Measurements from ENCODE around the gene CACNA2D2. TPM values are rescaled to one million over a fixed set of nuclear protein-coding genes. Genes with fewer than 3 reads are reported as not detected.

The CACNA2D2 gene
- total RNA-seq, 1 donor from 2014 or later = 4.3 TPM

DNA sequence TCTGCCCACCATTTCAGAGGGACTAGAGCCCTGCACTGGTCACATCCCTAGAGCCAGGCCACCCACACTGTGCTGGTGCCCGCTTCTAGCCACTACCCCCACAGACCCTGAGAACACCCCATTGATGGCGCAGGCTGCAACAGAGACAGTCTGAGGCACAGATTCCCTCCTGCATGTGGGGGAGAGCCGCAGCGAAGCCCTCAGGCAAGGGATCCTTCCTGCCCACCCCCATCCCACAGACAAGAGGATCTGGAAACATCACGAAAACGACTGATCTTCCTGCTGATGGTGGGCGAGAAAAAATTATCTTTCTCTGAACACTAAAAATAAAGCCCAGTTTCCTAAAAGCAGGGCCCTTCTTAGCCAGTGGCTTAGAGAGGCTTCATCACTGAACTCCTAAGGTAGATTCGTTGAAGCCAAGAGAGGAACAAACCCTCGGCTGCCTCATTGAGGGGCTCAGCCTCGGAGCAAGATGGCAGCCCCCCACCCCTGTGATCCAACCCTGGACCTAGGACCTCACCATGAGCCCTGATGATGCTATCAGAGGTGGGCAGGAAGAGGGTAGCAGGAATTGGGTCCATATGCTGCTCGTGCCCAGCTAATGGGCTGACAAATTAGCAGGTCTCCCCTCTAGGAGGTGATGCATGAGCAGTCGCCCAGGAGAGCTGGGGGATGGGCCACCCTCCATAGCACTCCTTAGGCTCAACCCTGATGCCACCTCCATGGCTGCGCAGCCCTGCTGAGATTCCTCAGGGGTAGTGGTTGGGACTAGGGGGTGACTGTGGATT, 54.5 kb downstream of the CACNA2D2 start:
- no peak overlapping the region for H3K27ac ChIP-seq
- H3K27me3 Mint-ChIP-seq (ENCODE audit: insufficient read depth, low read depth) = peaks cover 4% of the 10 kb centered on the region
- H3K4me3 ChIP-seq = no peak overlapping the region
- no peaks in the 10 kb centered on the region for H3K27me3 ChIP-seq
- no peak overlapping the region for H2AFZ ChIP-seq (replicated peaks)
- no peaks in the 10 kb centered on the region for H4K20me1 ChIP-seq (ENCODE audit: low read depth)
- peaks cover 20% of the 10 kb centered on the region for H3K4me1 ChIP-seq
- no peaks in the 10 kb centered on the region for H3K79me2 ChIP-seq (ENCODE audit: low read depth)
- H3K4me3 Mint-ChIP-seq = no peak overlapping the region
- H3K27ac Mint-ChIP-seq = no peak overlapping the region
- no peak overlapping the region for H3K4me2 ChIP-seq
- no peaks in the 10 kb centered on the region for H3F3A ChIP-seq (ENCODE audit: low read depth)
- H3K9ac ChIP-seq = no peak overlapping the region
- no peak for DNase-seq (ENCODE audit: low spot score)
- H3K36me3 ChIP-seq = no peaks in the 10 kb centered on the region
- no peaks in the 10 kb centered on the region for H3K36me3 Mint-ChIP-seq
- no peak for TF ChIP-seq EZH2 (IDR thresholded peaks at IDR 0.05)
- TF ChIP-seq, protein P1, sequence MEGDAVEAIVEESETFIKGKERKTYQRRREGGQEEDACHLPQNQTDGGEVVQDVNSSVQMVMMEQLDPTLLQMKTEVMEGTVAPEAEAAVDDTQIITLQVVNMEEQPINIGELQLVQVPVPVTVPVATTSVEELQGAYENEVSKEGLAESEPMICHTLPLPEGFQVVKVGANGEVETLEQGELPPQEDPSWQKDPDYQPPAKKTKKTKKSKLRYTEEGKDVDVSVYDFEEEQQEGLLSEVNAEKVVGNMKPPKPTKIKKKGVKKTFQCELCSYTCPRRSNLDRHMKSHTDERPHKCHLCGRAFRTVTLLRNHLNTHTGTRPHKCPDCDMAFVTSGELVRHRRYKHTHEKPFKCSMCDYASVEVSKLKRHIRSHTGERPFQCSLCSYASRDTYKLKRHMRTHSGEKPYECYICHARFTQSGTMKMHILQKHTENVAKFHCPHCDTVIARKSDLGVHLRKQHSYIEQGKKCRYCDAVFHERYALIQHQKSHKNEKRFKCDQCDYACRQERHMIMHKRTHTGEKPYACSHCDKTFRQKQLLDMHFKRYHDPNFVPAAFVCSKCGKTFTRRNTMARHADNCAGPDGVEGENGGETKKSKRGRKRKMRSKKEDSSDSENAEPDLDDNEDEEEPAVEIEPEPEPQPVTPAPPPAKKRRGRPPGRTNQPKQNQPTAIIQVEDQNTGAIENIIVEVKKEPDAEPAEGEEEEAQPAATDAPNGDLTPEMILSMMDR (IDR thresholded peaks at IDR 0.05) = no peak
- no peak for TF ChIP-seq EZH2phosphoT487 (IDR thresholded peaks at IDR 0.05)
- H3K4me1 Mint-ChIP-seq = peaks cover 32% of the 10 kb centered on the region
- no peaks in the 10 kb centered on the region for H3K9me3 ChIP-seq (ENCODE audit: low read depth)
- no peaks in the 10 kb centered on the region for H3K9me3 Mint-ChIP-seq

DNA sequence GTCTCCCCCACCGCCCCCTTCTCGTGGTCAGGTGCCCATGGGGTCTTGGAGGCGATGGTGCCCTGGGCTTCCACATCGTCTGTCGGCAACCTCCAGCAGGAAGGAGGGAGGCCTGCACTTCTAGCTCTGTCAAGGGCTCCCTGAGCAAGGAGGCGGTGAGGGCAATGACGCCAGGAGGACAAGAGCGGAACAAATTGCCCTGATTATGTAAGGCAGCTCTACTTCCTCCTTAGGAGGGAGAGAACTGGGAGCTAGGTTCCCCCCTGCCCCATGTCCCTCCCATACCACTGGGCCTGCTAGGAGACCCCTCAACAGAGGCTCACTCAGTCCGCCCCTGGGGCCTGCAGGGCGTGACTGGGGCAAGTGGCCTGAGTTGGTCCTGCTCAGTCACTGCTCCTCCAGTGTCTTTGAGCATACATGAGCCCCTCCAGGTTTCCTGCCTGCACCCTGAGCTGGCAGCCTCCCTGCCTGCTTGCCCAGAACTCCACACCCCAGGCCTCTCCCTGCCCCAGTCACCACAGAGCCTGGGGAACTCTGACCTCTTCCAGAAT, 56.1 kb downstream of the CACNA2D2 start:
- peaks cover 24% of the 10 kb centered on the region for H3K4me1 Mint-ChIP-seq
- no peak overlapping the region for H3K27ac Mint-ChIP-seq
- Histone ChIP-seq H3K9me3 (ENCODE audit: low read depth) (no peaks in the 10 kb centered on the region), H3K4me1 (peaks cover 18% of the 10 kb centered on the region), H4K20me1 (ENCODE audit: low read depth) (no peaks in the 10 kb centered on the region), H3K9ac (no peak overlapping the region), H3K4me2 (no peak overlapping the region), H2AFZ (replicated peaks) (no peak overlapping the region), H3K36me3 (no peaks in the 10 kb centered on the region), H3K27ac (no peak overlapping the region), H3F3A (ENCODE audit: low read depth) (no peaks in the 10 kb centered on the region), H3K79me2 (ENCODE audit: low read depth) (no peaks in the 10 kb centered on the region), H3K4me3 (no peak overlapping the region), H3K27me3 (no peaks in the 10 kb centered on the region)
- DNase-seq (ENCODE audit: low spot score) = no peak
- H3K4me3 Mint-ChIP-seq = no peak overlapping the region
- H3K36me3 Mint-ChIP-seq = no peaks in the 10 kb centered on the region
- no peaks in the 10 kb centered on the region for H3K9me3 Mint-ChIP-seq
- TF ChIP-seq EZH2phosphoT487 (IDR thresholded peaks at IDR 0.05) (no peak), EZH2 (IDR thresholded peaks at IDR 0.05) (no peak)
- TF ChIP-seq, protein P1 (IDR thresholded peaks at IDR 0.05) = no peak
- peaks cover 3% of the 10 kb centered on the region for H3K27me3 Mint-ChIP-seq (ENCODE audit: insufficient read depth, low read depth)

DNA sequence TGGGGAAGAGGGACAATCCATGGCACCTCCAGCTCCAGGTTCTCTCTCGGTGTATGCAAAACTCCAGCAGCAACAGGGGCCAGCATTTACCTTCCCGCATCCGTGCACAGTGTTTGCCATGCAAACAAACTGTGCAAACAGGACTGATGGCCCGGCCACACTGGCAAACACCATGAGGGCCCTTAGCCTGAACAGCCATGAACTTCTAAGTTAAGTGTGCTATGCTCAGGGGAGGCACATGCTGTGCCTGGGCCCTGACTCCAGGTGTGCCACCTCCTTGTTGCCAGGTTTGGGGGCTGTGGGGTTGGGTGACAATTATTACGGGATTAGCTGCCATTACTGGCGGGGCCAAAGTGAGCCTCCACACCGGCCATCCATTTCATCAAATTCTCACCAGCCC, 57.5 kb downstream of the CACNA2D2 start:
- H3K4me2 ChIP-seq = no peak overlapping the region
- H3K27ac ChIP-seq = no peak overlapping the region
- no peaks in the 10 kb centered on the region for H3K9me3 Mint-ChIP-seq
- no peaks in the 10 kb centered on the region for H3K27me3 ChIP-seq
- no peak overlapping the region for H3K27ac Mint-ChIP-seq
- no peak for DNase-seq (ENCODE audit: low spot score)
- H3K4me3 Mint-ChIP-seq = no peak overlapping the region
- H3K36me3 ChIP-seq = no peaks in the 10 kb centered on the region
- H3K79me2 ChIP-seq (ENCODE audit: low read depth) = no peaks in the 10 kb centered on the region
- H2AFZ ChIP-seq (replicated peaks) = no peak overlapping the region
- H3K27me3 Mint-ChIP-seq (ENCODE audit: insufficient read depth, low read depth) = peaks cover 8% of the 10 kb centered on the region
- H4K20me1 ChIP-seq (ENCODE audit: low read depth) = peaks cover 7% of the 10 kb centered on the region
- TF ChIP-seq EZH2phosphoT487 (IDR thresholded peaks at IDR 0.05) (no peak), EZH2 (IDR thresholded peaks at IDR 0.05) (no peak)
- TF ChIP-seq, protein P1 (IDR thresholded peaks at IDR 0.05) = no peak
- H3K4me3 ChIP-seq = no peak overlapping the region
- no peaks in the 10 kb centered on the region for H3F3A ChIP-seq (ENCODE audit: low read depth)
- H3K4me1 Mint-ChIP-seq = peaks cover 19% of the 10 kb centered on the region
- no peaks in the 10 kb centered on the region for H3K36me3 Mint-ChIP-seq
- H3K9me3 ChIP-seq (ENCODE audit: low read depth) = no peaks in the 10 kb centered on the region
- H3K4me1 ChIP-seq = peaks cover 18% of the 10 kb centered on the region
- H3K9ac ChIP-seq = no peak overlapping the region

Measured in neural progenitor cell (in vitro differentiated cells).